HG03378 (cell line): Measurements from ENCODE around the gene FGGY.
A peak's percentile ranks its signal among the peaks of the same experiment; 100 is the strongest.

Source experiments
- ATAC-seq: cut with Tn5 transposase; IDR thresholded peaks from one replicate; pipeline ENCODE4 v1.9.1; 2021; ENCODE audit warnings: mild to moderate bottlenecking, moderate library complexity; ENCODE audit not compliant: unreplicated experiment

The FGGY gene

GRCh38 chr1:59315529-59316463 is 18.9 kb downstream of the FGGY start:
- ATAC-seq, result no peak

- ATAC-seq, result no peak
Measured at GRCh38 chr1:59316497-59317128, 19.7 kb downstream of the FGGY start.

GRCh38 chr1:59317343-59317742 is 20.4 kb downstream of the FGGY start:
- ATAC-seq, result no peak

GRCh38 chr1:59317780-59318179 is 20.9 kb downstream of the FGGY start:
- no peak for ATAC-seq

- no peak for ATAC-seq
Measured at GRCh38 chr1:59318271-59318860, 21.5 kb downstream of the FGGY start.

- ATAC-seq, result no peak
Measured at GRCh38 chr1:59322394-59322793, 25.5 kb downstream of the FGGY start.

GRCh38 chr1:59322814-59323213 is 25.9 kb downstream of the FGGY start:
- no peak for ATAC-seq

- ATAC-seq, result no peak
Measured at GRCh38 chr1:59323879-59324278, 27.0 kb downstream of the FGGY start.

GRCh38 chr1:59328353-59328752 is 31.5 kb downstream of the FGGY start:
- no peak for ATAC-seq

- ATAC-seq, result no peak
Measured at GRCh38 chr1:59329412-59330053, 32.6 kb downstream of the FGGY start.

GRCh38 chr1:59331686-59332620 is 35.1 kb downstream of the FGGY start:
- ATAC-seq, result no peak

GRCh38 chr1:59332983-59333382 is 36.1 kb downstream of the FGGY start:
- ATAC-seq, result no peak

GRCh38 chr1:59333626-59334277 is 36.9 kb downstream of the FGGY start:
- ATAC-seq, result no peak

- ATAC-seq, result peak; percentile 77
Measured at GRCh38 chr1:59340411-59341307, 43.8 kb downstream of the FGGY start.

GRCh38 chr1:59342801-59343575 is 46.1 kb downstream of the FGGY start:
- no peak for ATAC-seq

GRCh38 chr1:59343576-59343840 is 46.6 kb downstream of the FGGY start:
- no peak for ATAC-seq

- ATAC-seq, result no peak
Measured at GRCh38 chr1:59345221-59345620, 48.3 kb downstream of the FGGY start.

- no peak for ATAC-seq
Measured at GRCh38 chr1:59346429-59346828, 49.5 kb downstream of the FGGY start.
